ENCODE data around the gene NPR2. TPM values are rescaled to one million over a fixed set of nuclear protein-coding genes. Genes with fewer than 3 reads are reported as not detected.

NPR2 gene
- total and polyA plus RNA-seq, 2 of the 13 experiments (the other 11 are each of a cell fraction or from before 2014, with no cell fraction given) = 7.4 to 9.4 TPM

DNA sequence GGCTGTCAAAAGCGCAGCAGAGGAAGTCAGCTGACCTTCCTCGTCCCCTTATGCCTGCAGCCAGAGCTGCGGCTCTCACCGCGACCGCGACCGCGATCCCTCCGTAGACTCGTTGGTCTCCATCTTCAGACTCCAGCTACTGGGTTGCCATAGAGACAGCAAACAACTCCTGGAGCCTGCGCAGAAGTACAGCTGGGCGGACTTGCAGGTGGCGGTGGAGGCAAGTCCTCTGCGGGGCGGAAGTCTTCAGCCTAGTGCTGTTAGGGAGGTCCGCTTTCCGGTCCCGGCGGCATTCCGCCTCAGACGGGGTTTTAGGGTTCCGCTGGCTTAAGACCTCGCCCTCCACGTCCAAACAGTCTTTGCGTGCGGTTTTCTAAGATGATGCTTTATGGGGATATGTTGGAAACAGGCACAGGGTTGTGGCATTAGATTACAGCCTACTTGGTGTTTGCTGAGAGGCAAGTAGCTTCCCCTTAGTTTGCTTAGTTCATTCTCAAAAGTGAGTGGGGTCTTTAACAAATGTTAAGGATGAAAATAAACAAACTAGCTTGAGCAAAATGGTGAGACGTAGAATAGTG is 20.7 kb downstream of the NPR2 start, which contains the start of gene SPAG8 (continued):
- TF ChIP-seq U2AF1 (optimal IDR thresholded peaks at IDR 0.05; ENCODE audit: low read depth, low read length) = no peak
- no peak for TF ChIP-seq ZNF589 (CRISPR knock-in tag; conservative IDR thresholded peaks at IDR 0.05)
- TF ChIP-seq RFX1 (IDR thresholded peaks at IDR 0.05) = peak; percentile 90
- TF ChIP-seq ELF4 (CRISPR knock-in tag; IDR thresholded peaks at IDR 0.05; ENCODE audit: borderline replicate concordance) = 0 out of 2 replicates have a peak, but pooled peaks have one; percentile 26
- TF ChIP-seq, protein P1, sequence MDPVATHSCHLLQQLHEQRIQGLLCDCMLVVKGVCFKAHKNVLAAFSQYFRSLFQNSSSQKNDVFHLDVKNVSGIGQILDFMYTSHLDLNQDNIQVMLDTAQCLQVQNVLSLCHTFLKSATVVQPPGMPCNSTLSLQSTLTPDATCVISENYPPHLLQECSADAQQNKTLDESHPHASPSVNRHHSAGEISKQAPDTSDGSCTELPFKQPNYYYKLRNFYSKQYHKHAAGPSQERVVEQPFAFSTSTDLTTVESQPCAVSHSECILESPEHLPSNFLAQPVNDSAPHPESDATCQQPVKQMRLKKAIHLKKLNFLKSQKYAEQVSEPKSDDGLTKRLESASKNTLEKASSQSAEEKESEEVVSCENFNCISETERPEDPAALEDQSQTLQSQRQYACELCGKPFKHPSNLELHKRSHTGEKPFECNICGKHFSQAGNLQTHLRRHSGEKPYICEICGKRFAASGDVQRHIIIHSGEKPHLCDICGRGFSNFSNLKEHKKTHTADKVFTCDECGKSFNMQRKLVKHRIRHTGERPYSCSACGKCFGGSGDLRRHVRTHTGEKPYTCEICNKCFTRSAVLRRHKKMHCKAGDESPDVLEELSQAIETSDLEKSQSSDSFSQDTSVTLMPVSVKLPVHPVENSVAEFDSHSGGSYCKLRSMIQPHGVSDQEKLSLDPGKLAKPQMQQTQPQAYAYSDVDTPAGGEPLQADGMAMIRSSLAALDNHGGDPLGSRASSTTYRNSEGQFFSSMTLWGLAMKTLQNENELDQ (CRISPR knock-in tag; IDR thresholded peaks at IDR 0.05; ENCODE audit: borderline replicate concordance) = no peak
- peak; percentile 54 for TF ChIP-seq POLR2AphosphoS5 (IDR thresholded peaks at IDR 0.05; ENCODE audit: low read depth, low read length)
- TF ChIP-seq, protein P2, sequence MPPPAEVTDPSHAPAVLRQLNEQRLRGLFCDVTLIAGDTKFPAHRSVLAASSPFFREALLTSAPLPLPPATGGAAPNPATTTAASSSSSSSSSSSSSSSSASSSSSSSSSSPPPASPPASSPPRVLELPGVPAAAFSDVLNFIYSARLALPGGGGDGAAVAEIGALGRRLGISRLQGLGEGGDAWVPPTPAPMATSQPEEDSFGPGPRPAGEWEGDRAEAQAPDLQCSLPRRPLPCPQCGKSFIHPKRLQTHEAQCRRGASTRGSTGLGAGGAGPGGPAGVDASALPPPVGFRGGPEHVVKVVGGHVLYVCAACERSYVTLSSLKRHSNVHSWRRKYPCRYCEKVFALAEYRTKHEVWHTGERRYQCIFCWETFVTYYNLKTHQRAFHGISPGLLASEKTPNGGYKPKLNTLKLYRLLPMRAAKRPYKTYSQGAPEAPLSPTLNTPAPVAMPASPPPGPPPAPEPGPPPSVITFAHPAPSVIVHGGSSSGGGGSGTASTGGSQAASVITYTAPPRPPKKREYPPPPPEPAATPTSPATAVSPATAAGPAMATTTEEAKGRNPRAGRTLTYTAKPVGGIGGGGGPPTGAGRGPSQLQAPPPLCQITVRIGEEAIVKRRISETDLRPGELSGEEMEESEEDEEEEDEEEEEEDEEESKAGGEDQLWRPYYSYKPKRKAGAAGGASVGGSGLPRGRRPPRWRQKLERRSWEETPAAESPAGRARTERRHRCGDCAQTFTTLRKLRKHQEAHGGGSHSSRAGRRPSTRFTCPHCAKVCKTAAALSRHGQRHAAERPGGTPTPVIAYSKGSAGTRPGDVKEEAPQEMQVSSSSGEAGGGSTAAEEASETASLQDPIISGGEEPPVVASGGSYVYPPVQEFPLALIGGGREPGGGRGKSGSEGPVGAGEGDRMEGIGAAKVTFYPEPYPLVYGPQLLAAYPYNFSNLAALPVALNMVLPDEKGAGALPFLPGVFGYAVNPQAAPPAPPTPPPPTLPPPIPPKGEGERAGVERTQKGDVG (CRISPR knock-in tag; IDR thresholded peaks at IDR 0.05; ENCODE audit: borderline replicate concordance) = peak; percentile 19; the same call in 1 of the 2 replicates
- 0 out of 2 replicates have a peak, but pooled peaks have one; percentile 63 for TF ChIP-seq ZNF772 (CRISPR knock-in tag; IDR thresholded peaks at IDR 0.05)
- TF ChIP-seq ZNF652 (CRISPR knock-in tag; IDR thresholded peaks at IDR 0.05; ENCODE audit: borderline replicate concordance, low read depth) = no peak
- 0 out of 2 replicates have a peak, but pooled peaks have one; percentile 21 for TF ChIP-seq ZBTB21 (CRISPR knock-in tag; IDR thresholded peaks at IDR 0.05)
- 0 out of 2 replicates have a peak, but pooled peaks have one; percentile 26 for TF ChIP-seq TFDP2 (CRISPR knock-in tag; IDR thresholded peaks at IDR 0.05)
- no peak for TF ChIP-seq ZNF777 (CRISPR knock-in tag; IDR thresholded peaks at IDR 0.05)
- TF ChIP-seq ZNF549 (CRISPR knock-in tag; IDR thresholded peaks at IDR 0.05) = no peak
- no peak for TF ChIP-seq CENPBD1 (CRISPR knock-in tag; IDR thresholded peaks at IDR 0.05; ENCODE audit: borderline replicate concordance, low read depth)
- no peak for TF ChIP-seq EHMT2 (IDR thresholded peaks at IDR 0.05; ENCODE audit: borderline replicate concordance, low read depth, low read length)
- TF ChIP-seq ZNF225 (CRISPR knock-in tag; IDR thresholded peaks at IDR 0.05) = 0 out of 2 replicates have a peak, but pooled peaks have one; percentile 8
- no peak for TF ChIP-seq ZNF605 (CRISPR knock-in tag; IDR thresholded peaks at IDR 0.05)
- peak; percentile 88 for TF ChIP-seq KDM2A (CRISPR knock-in tag; IDR thresholded peaks at IDR 0.05; ENCODE audit: borderline replicate concordance, low read depth)
- no peak for TF ChIP-seq ZNF557 (CRISPR knock-in tag; IDR thresholded peaks at IDR 0.05)
- no peak for TF ChIP-seq ZNF83 (CRISPR knock-in tag; IDR thresholded peaks at IDR 0.05; ENCODE audit: borderline replicate concordance)
- TF ChIP-seq ZBTB2 (CRISPR knock-in tag; IDR thresholded peaks at IDR 0.05; ENCODE audit: low read depth) = no peak
- peak; percentile 53; the same call in 1 of the 2 replicates for TF ChIP-seq NCOA2 (CRISPR knock-in tag; IDR thresholded peaks at IDR 0.05)
